Esophagus muscularis mucosa (tissue), 4 donors: Measurements from ENCODE around the gene METTL26. TPM values are rescaled to one million over a fixed set of nuclear protein-coding genes. Genes with fewer than 3 reads are reported as not detected.
"Not testable (repeated sequence)": the region's sequence is repeated elsewhere in the genome, so short reads cannot be mapped to it uniquely, and the experiment has no call there.

Experiments
- DNase-seq: peaks from one replicate; pipeline ENCODE4 v3.0.0-alpha.2; 2017; ENCODE audit errors: extremely low spot score
- H3K27ac ChIP-seq, 4 donors: fragments of 200-600 bp; sonication (generic); replicated peaks in 1 of 4; 1 replicate in 3 of 4; 2 replicates in 1 of 4; pipeline ENCODE4 v1.5.1; 2016 to 2019; ENCODE audit warnings: mild to moderate bottlenecking in 1 of 4
- H3K27me3 ChIP-seq, 4 donors: fragments of 200-600 bp; sonication (generic); one replicate each; pipeline versions ENCODE4 v1.5.1 to v1.6.0; 2016 to 2019
- H3K36me3 ChIP-seq, 4 donors: fragments of 200-600 bp; sonication (generic); one replicate each; pipeline ENCODE4 v1.5.1; 2016 to 2019
- H3K4me1 ChIP-seq, 4 donors: fragments of 200-600 bp; sonication (generic); one replicate each; pipeline ENCODE4 v1.5.1; 2016 to 2019
- H3K4me3 ChIP-seq, 4 donors: fragments of 200-600 bp; sonication (generic); 1 replicate in 2 of 4; 2 replicates in 2 of 4; pipeline ENCODE4 v1.5.1; 2016 to 2019; ENCODE audit warnings: mild to moderate bottlenecking in 4 of 4, moderate library complexity in 1 of 4
- H3K9me3 ChIP-seq, 4 donors: fragments of 200-600 bp; sonication (generic); 1 replicate in 3 of 4; 2 replicates in 1 of 4; pipeline ENCODE4 v1.5.1; 2016 to 2019
- EP300 ChIP-seq: sonication (generic); formaldehyde crosslinking; IDR thresholded peaks from one replicate; pipeline ENCODE4 v1.6.1; 2017; ENCODE audit warnings: antibody characterized with exemption
- POLR2A ChIP-seq: fragments of 450-650 bp; IDR thresholded peaks from one replicate; pipeline ENCODE4 v1.6.1; 2017; ENCODE audit warnings: antibody characterized with exemption, moderate library complexity, mild to moderate bottlenecking, low read depth
- POLR2AphosphoS5 ChIP-seq, 2 donors: sonication (generic); formaldehyde crosslinking; IDR thresholded peaks; one replicate each; pipeline ENCODE4 v1.6.1; 2017; ENCODE audit warnings: antibody characterized with exemption in 2 of 2
- WGBS: methylation state at CpG from one replicate; pipeline ENCODE4 v1.1.5; 2018; 5-methylcytosine and 5-hydroxymethylcytosine counted together
- intact Hi-C: fragments of 100-400 bp; cut with DNase I; formaldehyde crosslinking; loops from one replicate; pipeline ENCODE4 v1.15.1; 2023
- total RNA-seq, 4 donors: library from RNA; depleted of rRNA; stranded (reverse); fragments of >200 nt; gene quantifications; one replicate each; pipeline versions ENCODE4 v1.1.0 to v1.2.1, GENCODE V29; 2016
- TF ChIP-seq, protein P1 (sequence below), 3 experiments: fragments of 200-600 bp in 2 of 3; fragments of 450-650 bp in 1 of 3; sonication (generic) in 2 of 3; IDR thresholded peaks; one replicate each; pipeline ENCODE4 v1.5.1; 2017 to 2019; ENCODE audit warnings: antibody characterized with exemption in 3 of 3, mild to moderate bottlenecking in 2 of 3, moderate library complexity in 1 of 3

METTL26 gene
- total RNA-seq, 4 donors from 2014 or later, result 129 to 166 (median 142) TPM

DNA sequence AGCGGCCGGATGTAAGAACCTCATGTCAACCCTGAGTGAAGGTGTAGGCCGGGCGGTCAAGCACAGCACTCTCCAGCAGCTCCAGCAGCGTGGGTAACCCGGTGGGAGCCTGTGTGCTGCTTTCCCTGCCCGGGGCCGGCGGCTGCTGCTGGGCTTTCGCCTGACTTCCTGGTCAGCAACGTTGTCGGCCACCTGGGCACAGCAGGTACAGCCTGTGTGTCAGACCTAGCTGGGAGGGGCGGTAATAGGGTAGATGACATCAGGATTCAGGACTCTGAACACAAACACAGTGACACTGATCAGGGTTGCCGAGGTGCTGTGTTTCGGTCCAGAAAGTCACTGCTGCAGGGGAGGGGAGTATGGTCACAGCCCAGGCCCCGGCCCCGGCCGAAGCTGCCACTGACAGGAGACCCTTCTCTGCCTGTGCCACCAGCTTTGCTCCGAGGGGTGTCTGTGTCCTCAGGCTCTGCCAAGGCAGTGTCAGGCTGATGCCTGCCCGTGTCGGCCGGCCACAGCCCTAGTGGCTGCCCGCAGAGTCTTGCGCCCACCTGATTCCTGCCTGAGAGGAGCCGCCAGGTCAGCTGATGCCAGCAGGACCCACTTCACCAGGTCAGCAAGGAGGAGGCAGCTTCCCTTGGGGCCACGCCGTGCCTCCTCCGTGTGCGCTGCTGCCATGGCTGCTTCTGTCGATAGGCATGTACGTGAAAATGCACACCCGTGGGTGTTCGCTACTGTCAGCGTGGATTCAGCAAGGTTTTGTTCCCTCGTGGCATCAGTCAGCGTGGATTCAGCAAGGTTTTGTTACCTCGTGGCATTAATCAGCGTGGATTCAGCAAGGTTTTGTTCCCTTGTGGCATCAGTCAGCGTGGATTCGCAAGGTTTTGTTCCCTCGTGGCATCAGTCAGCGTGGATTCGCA is 37.0 kb downstream of the METTL26 start:
- TF ChIP-seq POLR2A (no peak), POLR2AphosphoS5 (IDR thresholded peaks at IDR 0.05) (no peak), EP300 (no peak)
- TF ChIP-seq, protein P1, sequence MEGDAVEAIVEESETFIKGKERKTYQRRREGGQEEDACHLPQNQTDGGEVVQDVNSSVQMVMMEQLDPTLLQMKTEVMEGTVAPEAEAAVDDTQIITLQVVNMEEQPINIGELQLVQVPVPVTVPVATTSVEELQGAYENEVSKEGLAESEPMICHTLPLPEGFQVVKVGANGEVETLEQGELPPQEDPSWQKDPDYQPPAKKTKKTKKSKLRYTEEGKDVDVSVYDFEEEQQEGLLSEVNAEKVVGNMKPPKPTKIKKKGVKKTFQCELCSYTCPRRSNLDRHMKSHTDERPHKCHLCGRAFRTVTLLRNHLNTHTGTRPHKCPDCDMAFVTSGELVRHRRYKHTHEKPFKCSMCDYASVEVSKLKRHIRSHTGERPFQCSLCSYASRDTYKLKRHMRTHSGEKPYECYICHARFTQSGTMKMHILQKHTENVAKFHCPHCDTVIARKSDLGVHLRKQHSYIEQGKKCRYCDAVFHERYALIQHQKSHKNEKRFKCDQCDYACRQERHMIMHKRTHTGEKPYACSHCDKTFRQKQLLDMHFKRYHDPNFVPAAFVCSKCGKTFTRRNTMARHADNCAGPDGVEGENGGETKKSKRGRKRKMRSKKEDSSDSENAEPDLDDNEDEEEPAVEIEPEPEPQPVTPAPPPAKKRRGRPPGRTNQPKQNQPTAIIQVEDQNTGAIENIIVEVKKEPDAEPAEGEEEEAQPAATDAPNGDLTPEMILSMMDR (IDR thresholded peaks at IDR 0.05), result no peak
- H3K27me3 ChIP-seq, result no peaks in the 10 kb centered on the region
- H3K9me3 ChIP-seq, result no peaks in the 10 kb centered on the region
- intact Hi-C loops, result no loop called here
- no peak for DNase-seq
- WGBS, result 97% methylated on average over 35 of the region's 43 CpGs
- H3K27ac ChIP-seq, result no peak overlapping the region
- H3K4me3 ChIP-seq, result no peak overlapping the region
- peaks cover 0 to 12% (median 0%) of the 10 kb centered on the region in 4 donors for H3K4me1 ChIP-seq
- H3K36me3 ChIP-seq, result peaks cover 0 to 33% (median 20%) of the 10 kb centered on the region in 4 donors

DNA sequence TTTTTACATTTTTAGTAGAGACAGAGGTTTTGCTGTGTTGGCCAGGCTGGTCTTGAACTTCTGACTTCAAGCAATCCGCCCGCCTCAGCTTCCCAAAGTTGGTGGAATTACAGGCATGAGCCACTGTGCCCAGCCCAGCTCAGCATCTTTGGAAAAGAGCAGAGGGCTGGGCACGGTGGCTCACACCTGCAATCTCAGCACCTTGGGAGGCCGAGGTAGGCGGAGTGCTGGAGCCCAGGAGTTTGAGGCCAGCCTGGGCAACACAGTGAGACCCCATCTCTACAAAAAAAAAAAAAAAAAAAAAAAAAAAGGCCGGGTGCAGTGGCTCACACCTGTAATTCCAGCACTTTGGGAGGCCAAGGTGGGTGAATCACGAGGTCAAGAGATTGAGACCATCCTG is 38.5 kb downstream of the METTL26 start:
- peaks cover 0 to 48% (median 26%) of the 10 kb centered on the region in 4 donors for H3K36me3 ChIP-seq
- H3K27ac ChIP-seq, H3K9me3 ChIP-seq, DNase-seq, H3K4me3 ChIP-seq, H3K27me3 ChIP-seq, intact Hi-C loops: not testable (repeated sequence)
- H3K4me1 ChIP-seq, result peaks cover 0 to 23% (median 9%) of the 10 kb centered on the region in 4 donors
- WGBS, result 93% methylated on average over 7 of the region's 7 CpGs

DNA sequence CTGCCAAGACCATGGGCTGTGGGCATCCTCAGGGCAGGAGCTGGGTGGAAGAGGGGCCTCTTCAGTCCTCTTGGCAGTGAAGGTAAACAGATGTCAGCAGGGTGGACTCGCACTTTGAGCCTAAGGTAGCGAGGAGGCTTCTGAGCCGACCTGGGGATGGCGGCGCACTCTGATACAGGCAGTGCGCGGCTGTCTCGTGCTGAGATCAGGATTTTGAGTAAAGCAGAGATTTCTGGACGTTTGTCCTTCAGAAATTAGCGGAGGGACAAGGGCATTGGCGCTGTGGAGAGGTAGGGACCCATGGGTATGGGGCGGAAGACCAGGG is 39.4 kb downstream of the METTL26 start:
- 93% methylated on average over 12 of the region's 12 CpGs for WGBS
- no peak overlapping the region for H3K4me3 ChIP-seq
- intact Hi-C loops, result no loop called here
- H3K27me3 ChIP-seq, result no peaks in the 10 kb centered on the region
- DNase-seq, result no peak
- TF ChIP-seq POLR2AphosphoS5 (IDR thresholded peaks at IDR 0.05) (no peak), EP300 (no peak), POLR2A (no peak)
- TF ChIP-seq, protein P1 (IDR thresholded peaks at IDR 0.05), result no peak
- H3K4me1 ChIP-seq, result peaks cover 0 to 33% (median 19%) of the 10 kb centered on the region in 4 donors
- H3K36me3 ChIP-seq, result peaks cover 0 to 51% (median 26%) of the 10 kb centered on the region in 4 donors
- H3K27ac ChIP-seq, result no peak overlapping the region
- H3K9me3 ChIP-seq, result no peaks in the 10 kb centered on the region

DNA sequence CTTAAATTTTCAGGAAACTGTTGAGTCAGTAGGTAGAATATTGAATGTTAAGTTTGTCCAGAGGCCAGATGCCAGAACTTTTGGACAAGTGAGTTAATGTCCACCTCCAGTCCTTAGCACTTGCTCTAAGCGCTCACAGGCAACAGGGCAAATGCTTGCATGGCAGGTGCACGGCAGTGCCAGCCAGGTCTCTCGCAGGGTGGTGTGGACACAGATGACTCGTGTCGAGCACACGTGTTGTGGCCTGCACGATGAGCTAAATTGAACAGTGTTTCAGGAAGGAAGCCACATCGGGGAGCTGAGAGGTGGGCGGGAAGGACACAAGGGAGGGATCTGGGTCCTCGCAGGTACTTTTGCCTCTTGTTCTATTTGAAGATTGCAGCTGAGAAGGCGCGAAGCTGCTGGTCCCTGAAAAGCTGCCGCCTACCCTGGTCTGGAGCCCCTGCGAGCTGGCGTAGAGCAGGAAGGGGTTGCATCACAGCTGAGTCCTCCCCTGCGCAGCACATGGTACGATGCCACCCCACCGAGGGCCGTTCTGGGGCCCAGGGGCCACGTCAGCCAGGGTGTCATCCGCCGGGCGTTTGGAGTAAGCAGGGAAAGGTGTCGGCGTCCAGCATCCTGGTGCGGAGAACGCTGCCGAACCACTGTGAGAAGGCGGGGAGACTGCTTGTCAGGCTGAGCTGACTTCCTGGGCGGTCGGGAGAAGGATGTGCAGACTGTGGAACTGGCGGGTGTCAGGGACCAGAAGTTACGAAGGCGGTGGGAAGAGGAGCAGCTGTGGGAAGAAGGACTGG is 40.0 kb downstream of the METTL26 start:
- intact Hi-C loops, result no loop called here
- no peaks in the 10 kb centered on the region for H3K27me3 ChIP-seq
- H3K4me3 ChIP-seq, result no peak overlapping the region
- H3K9me3 ChIP-seq, result no peaks in the 10 kb centered on the region
- peaks cover 0 to 51% (median 25%) of the 10 kb centered on the region in 4 donors for H3K36me3 ChIP-seq
- 92% methylated on average over 33 of the region's 34 CpGs for WGBS
- H3K4me1 ChIP-seq, result peaks cover 3 to 38% (median 24%) of the 10 kb centered on the region in 4 donors
- no peak for TF ChIP-seq POLR2AphosphoS5 (IDR thresholded peaks at IDR 0.05)
- no peak for TF ChIP-seq POLR2A
- no peak for TF ChIP-seq EP300
- TF ChIP-seq, protein P1 (IDR thresholded peaks at IDR 0.05), result no peak
- no peak for DNase-seq
- H3K27ac ChIP-seq, result no peak overlapping the region

DNA sequence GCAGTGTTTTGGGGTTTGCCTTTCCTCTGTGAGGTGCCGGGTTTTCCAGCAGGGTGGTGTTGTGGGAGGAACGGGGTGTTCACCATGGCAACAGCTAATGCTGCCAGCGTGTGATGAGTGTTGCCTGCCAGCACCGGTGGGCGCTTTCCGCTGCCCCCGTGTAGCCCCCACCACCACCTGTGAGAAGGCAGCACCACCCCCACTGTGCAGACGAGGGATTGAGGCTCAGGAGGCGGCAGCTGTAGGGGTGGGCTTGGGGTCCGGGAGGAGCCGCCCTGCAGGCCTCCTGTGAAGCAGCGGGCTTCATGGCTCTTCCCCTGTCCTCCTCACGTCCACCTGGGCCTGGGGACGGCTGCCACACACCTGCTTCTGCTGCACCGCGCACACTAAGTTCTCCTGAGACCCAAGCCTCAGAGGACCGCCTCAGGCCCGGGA is 41.0 kb downstream of the METTL26 start:
- peaks cover 11 to 47% (median 32%) of the 10 kb centered on the region in 4 donors for H3K4me1 ChIP-seq
- H3K9me3 ChIP-seq, result no peaks in the 10 kb centered on the region
- 83% methylated on average over 12 of the region's 18 CpGs for WGBS
- no peak overlapping the region for H3K4me3 ChIP-seq
- no peaks in the 10 kb centered on the region for H3K27me3 ChIP-seq
- H3K36me3 ChIP-seq, result peaks cover 0 to 42% (median 23%) of the 10 kb centered on the region in 4 donors
- TF ChIP-seq POLR2AphosphoS5 (IDR thresholded peaks at IDR 0.05), result no peak
- TF ChIP-seq EP300, result no peak
- TF ChIP-seq, protein P1 (IDR thresholded peaks at IDR 0.05), result no peak
- TF ChIP-seq POLR2A, result no peak
- DNase-seq, result no peak
- no peak overlapping the region for H3K27ac ChIP-seq
- intact Hi-C loops, result no loop called here
